Mesendoderm (in vitro differentiated cells): Measurements from ENCODE around the gene CCDC184.
A peak's percentile ranks its signal among the peaks of the same experiment; 100 is the strongest.

Source experiments
- DNase-seq: peaks from one replicate; pipeline ENCODE4 v3.0.0; 2013
- H2AK5ac ChIP-seq: 2 replicates; pipeline ENCODE4 v1.6.1; 2013; ENCODE audit warnings: low read length, inconsistent platforms
- H2BK120ac ChIP-seq: 2 replicates; pipeline ENCODE4 v1.6.1; 2013; ENCODE audit warnings: low read depth, mild to moderate bottlenecking, low read length, moderate library complexity, mixed read lengths
- H2BK15ac ChIP-seq: replicated peaks from 2 replicates; pipeline ENCODE4 v1.6.1; 2013; ENCODE audit warnings: low read depth, mild to moderate bottlenecking, moderate library complexity
- H2BK5ac ChIP-seq: 2 replicates; pipeline ENCODE4 v1.6.1; 2013; ENCODE audit warnings: low read length, inconsistent platforms
- H3K18ac ChIP-seq: 2 replicates; pipeline ENCODE4 v1.6.1; 2013; ENCODE audit warnings: mild to moderate bottlenecking, low read length, mixed read lengths
- H3K23ac ChIP-seq: one replicate; pipeline ENCODE4 v1.6.1; 2013; ENCODE audit warnings: low read length
- H3K27ac ChIP-seq: 2 replicates; pipeline ENCODE4 v1.5.1; 2013; ENCODE audit warnings: low read depth, mild to moderate bottlenecking, inconsistent platforms, low read length, moderate library complexity
- H3K27me3 ChIP-seq: 2 replicates; pipeline ENCODE4 v1.6.1; 2013; ENCODE audit warnings: low read length, control low read depth, mild to moderate bottlenecking, inconsistent platforms; ENCODE audit not compliant: insufficient read depth, poor library complexity
- H3K36me3 ChIP-seq: 2 replicates; pipeline ENCODE4 v1.6.1; 2013; ENCODE audit warnings: low read length, inconsistent platforms; ENCODE audit not compliant: control insufficient read depth, insufficient read depth
- H3K4ac ChIP-seq: one replicate; pipeline ENCODE4 v1.6.1; 2013; ENCODE audit warnings: low read depth, mild to moderate bottlenecking, low read length, moderate library complexity
- H3K4me1 ChIP-seq: 2 replicates; pipeline ENCODE4 v1.6.1; 2013; ENCODE audit warnings: low read depth, low read length, inconsistent platforms; ENCODE audit not compliant: control insufficient read depth
- H3K4me2 ChIP-seq: 2 replicates; pipeline ENCODE4 v1.6.1; 2013; ENCODE audit warnings: low read length
- H3K4me3 ChIP-seq: 2 replicates; pipeline ENCODE4 v1.5.1; 2013; ENCODE audit warnings: mild to moderate bottlenecking, low read length
- H3K56ac ChIP-seq: one replicate; pipeline ENCODE4 v1.6.1; 2013; ENCODE audit warnings: low read length
- H3K79me1 ChIP-seq: 2 replicates; pipeline ENCODE4 v1.6.1; 2013; ENCODE audit warnings: low read length, inconsistent platforms
- H3K79me2 ChIP-seq: 2 replicates; pipeline ENCODE4 v1.6.1; 2013; ENCODE audit warnings: mild to moderate bottlenecking, low read length; ENCODE audit not compliant: control insufficient read depth, insufficient read depth
- H3K9ac ChIP-seq: 2 replicates; pipeline ENCODE4 v1.6.1; 2013; ENCODE audit warnings: low read length, inconsistent platforms
- H4K5ac ChIP-seq: one replicate; pipeline ENCODE4 v1.6.1; 2013; ENCODE audit warnings: low read length
- H4K8ac ChIP-seq: one replicate; pipeline ENCODE4 v1.6.1; 2013; ENCODE audit warnings: low read depth, mild to moderate bottlenecking, control low read depth, low read length, moderate library complexity
- WGBS: extraction: QIAGEN DNeasy Blood & Tissue Kit; methylation state at CpG from one replicate; pipeline ENCODE4 v1.1.7; 2013; ENCODE audit warnings: low lambda C conversion rate, missing lambda C conversion rate; ENCODE audit not compliant: insufficient coverage; ENCODE audit errors: extremely low coverage; 5-methylcytosine and 5-hydroxymethylcytosine counted together

CCDC184 gene

DNA sequence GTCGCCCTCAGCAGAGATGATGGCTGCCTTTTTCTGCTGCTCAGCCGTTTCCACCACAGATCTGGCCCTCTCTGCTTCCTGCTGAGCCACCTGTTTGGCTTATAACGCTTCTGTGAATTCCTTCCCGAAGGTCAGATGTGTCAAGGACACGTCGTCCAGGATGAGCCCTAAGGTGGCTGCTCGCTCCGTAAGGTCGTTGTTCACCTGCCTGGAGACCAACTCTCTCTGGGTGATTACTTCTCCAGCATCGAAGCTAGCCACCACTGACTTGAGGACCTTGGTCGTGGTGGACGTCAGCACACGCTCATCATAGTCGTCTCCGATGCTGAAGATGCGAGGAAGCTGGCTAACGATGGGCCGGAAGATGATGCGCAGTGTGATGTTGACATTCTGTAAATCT is 14.4 kb upstream of the CCDC184 start:
- no CpG with 5 or more reads among the region's 19 CpGs for WGBS
- H2BK15ac ChIP-seq: no peak overlapping the region
- H3K79me1 ChIP-seq: no peaks in the 10 kb centered on the region
- no peak overlapping the region for H2BK5ac ChIP-seq
- H3K56ac ChIP-seq: no peak overlapping the region
- H3K4me3 ChIP-seq: no peak overlapping the region
- no peaks in the 10 kb centered on the region for H3K4me1 ChIP-seq
- no peak for DNase-seq
- H4K5ac ChIP-seq: no peak overlapping the region
- H4K8ac ChIP-seq: no peak overlapping the region
- H3K4me2 ChIP-seq: no peak overlapping the region
- no peak overlapping the region for H3K4ac ChIP-seq
- no peaks in the 10 kb centered on the region for H3K36me3 ChIP-seq
- H3K79me2 ChIP-seq: no peaks in the 10 kb centered on the region
- H3K18ac ChIP-seq: no peak overlapping the region
- no peak overlapping the region for H2BK120ac ChIP-seq
- no peak overlapping the region for H3K27ac ChIP-seq
- H3K27me3 ChIP-seq: no peaks in the 10 kb centered on the region
- no peak overlapping the region for H3K9ac ChIP-seq
- H3K23ac ChIP-seq: no peak overlapping the region
- no peak overlapping the region for H2AK5ac ChIP-seq

DNA sequence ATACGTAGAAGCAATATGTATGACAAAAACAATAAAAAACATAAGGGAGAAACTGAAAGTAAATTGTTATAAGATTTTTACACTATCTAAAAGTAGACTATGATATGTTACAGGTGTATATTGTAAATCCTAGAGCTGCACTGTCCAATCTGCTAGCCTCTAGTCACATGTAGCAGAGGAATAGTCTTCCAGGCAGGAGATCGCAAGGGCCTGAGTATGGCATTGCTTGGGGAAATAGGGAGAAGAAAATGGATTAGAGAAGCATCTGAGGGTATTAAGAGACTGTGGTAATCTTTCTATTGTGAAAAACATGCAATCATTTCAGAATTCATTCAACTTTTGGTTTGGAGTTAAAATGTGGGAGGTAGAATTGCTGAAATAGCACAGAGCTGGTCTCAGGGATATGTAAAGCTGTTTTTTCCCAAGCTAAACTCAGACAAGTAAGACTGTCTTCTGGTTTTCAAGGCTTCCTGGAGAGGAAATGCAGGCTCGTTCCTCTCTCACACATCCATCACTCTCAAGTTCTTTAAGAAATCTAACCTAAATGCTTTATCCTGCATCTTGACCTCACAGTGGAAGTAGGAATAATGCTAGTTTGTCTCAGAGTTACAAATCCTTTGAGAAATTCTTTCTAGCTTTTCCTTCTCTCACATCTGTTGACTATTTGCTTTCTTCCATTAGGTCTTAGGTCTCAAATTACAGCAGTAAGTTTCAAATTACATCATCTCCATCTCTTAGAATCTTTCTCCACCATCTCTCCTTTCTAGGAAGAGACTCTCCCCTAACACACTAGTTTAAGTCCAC is 7.6 kb upstream of the CCDC184 start:
- Histone ChIP-seq H3K4me2 (no peak overlapping the region), H2BK15ac (no peak overlapping the region), H3K4me1 (no peaks in the 10 kb centered on the region), H3K36me3 (no peaks in the 10 kb centered on the region), H2BK5ac (no peak overlapping the region), H3K9ac (no peak overlapping the region), H3K27me3 (no peaks in the 10 kb centered on the region), H2AK5ac (no peak overlapping the region), H3K27ac (no peak overlapping the region), H2BK120ac (no peak overlapping the region), H3K18ac (no peak overlapping the region), H3K23ac (no peak overlapping the region), H3K79me2 (no peaks in the 10 kb centered on the region), H3K79me1 (no peaks in the 10 kb centered on the region), H4K5ac (no peak overlapping the region), H3K56ac (no peak overlapping the region), H3K4me3 (no peak overlapping the region), H3K4ac (no peak overlapping the region), H4K8ac (no peak overlapping the region)
- peak; percentile 40 for DNase-seq
- no CpG with 5 or more reads among the region's 3 CpGs for WGBS

DNA sequence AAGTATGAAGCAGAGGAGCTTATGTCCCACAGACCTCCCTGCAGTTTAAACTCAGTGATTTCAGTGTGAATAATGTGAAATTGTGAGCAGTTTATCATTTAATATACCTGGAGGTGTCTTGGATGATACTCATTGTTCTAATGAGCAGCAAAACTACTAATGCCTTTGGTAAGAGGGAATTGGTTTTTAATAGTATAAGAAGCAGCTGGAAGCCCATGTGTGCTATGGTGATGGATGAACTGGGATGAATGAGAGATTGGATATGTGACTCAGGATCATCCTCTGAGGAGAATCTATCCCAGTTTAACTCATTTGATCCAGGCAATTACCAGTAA is 7.1 kb upstream of the CCDC184 start:
- H3K79me1 ChIP-seq: no peaks in the 10 kb centered on the region
- no peak overlapping the region for H4K8ac ChIP-seq
- H3K4me1 ChIP-seq: no peaks in the 10 kb centered on the region
- no peak overlapping the region for H2AK5ac ChIP-seq
- H3K23ac ChIP-seq: no peak overlapping the region
- DNase-seq: no peak
- H3K36me3 ChIP-seq: no peaks in the 10 kb centered on the region
- no peak overlapping the region for H3K18ac ChIP-seq
- H3K79me2 ChIP-seq: no peaks in the 10 kb centered on the region
- no peak overlapping the region for H3K56ac ChIP-seq
- peaks cover 3% of the 10 kb centered on the region for H3K27me3 ChIP-seq
- H4K5ac ChIP-seq: no peak overlapping the region
- H2BK5ac ChIP-seq: no peak overlapping the region
- H2BK15ac ChIP-seq: no peak overlapping the region
- no peak overlapping the region for H3K4ac ChIP-seq
- no peak overlapping the region for H3K27ac ChIP-seq
- no peak overlapping the region for H2BK120ac ChIP-seq
- no peak overlapping the region for H3K4me2 ChIP-seq
- no peak overlapping the region for H3K4me3 ChIP-seq
- no peak overlapping the region for H3K9ac ChIP-seq

DNA sequence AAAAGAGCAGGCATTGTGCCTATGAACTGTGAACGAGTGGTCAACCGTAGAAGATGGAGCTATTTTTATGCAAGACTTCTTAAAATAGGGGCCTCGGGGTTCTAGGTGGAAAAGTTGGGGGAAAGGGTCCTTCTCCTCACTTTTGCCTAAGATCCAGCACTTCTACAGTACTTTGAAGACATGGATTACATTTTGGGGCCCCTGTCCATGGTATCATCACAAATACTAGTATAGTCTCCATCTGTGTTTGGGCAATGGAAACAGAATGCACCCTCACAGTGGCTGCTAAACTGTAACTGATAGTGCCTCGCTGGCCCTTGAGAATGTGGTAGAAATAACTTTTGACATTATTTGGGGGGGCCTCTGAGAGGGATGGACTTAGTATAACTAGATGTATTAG is 5.5 kb upstream of the CCDC184 start:
- no peak for DNase-seq
- Histone ChIP-seq H3K4me2 (no peak overlapping the region), H3K27ac (no peak overlapping the region), H4K8ac (no peak overlapping the region), H3K36me3 (no peaks in the 10 kb centered on the region), H3K4me1 (no peaks in the 10 kb centered on the region), H3K27me3 (peaks cover 11% of the 10 kb centered on the region), H3K4me3 (no peak overlapping the region), H4K5ac (no peak overlapping the region), H3K18ac (no peak overlapping the region), H3K23ac (no peak overlapping the region), H2AK5ac (no peak overlapping the region), H2BK120ac (no peak overlapping the region), H3K56ac (no peak overlapping the region), H3K79me1 (no peaks in the 10 kb centered on the region), H2BK5ac (no peak overlapping the region), H3K4ac (no peak overlapping the region), H3K9ac (no peak overlapping the region), H3K79me2 (no peaks in the 10 kb centered on the region), H2BK15ac (no peak overlapping the region)
- no CpG with 5 or more reads among the region's 4 CpGs for WGBS

DNA sequence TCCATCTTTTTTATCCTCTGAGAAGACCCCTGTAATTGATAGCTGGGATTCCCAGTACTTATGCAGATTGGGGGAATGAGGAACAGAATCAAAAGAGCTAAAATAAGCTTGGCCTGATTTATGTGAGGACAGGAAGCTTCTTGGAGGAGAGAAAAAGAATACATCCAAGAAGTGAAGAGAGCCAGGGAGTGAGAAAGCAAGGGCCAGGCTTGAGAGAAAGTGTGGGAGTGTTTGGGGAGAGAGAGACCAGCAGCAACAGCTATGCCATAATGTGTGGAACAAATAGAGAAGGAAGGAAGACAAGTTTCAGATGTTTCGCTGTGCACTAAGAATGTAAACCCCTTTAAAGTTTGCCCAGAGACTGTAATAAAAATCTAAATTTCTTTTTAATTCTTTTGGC is 4.0 kb upstream of the CCDC184 start:
- no peak overlapping the region for H2BK120ac ChIP-seq
- H3K4ac ChIP-seq: no peak overlapping the region
- no peak overlapping the region for H4K8ac ChIP-seq
- no peak overlapping the region for H3K56ac ChIP-seq
- H3K4me2 ChIP-seq: no peak overlapping the region
- no peak for DNase-seq
- no peaks in the 10 kb centered on the region for H3K79me1 ChIP-seq
- H3K18ac ChIP-seq: no peak overlapping the region
- no peaks in the 10 kb centered on the region for H3K4me1 ChIP-seq
- no peaks in the 10 kb centered on the region for H3K79me2 ChIP-seq
- H2AK5ac ChIP-seq: no peak overlapping the region
- no peak overlapping the region for H3K9ac ChIP-seq
- no peak overlapping the region for H4K5ac ChIP-seq
- H3K36me3 ChIP-seq: no peaks in the 10 kb centered on the region
- peaks cover 17% of the 10 kb centered on the region for H3K27me3 ChIP-seq
- H3K23ac ChIP-seq: no peak overlapping the region
- no peak overlapping the region for H3K27ac ChIP-seq
- no peak overlapping the region for H2BK15ac ChIP-seq
- H2BK5ac ChIP-seq: no peak overlapping the region
- no CpG with 5 or more reads among the region's 1 CpG for WGBS
- H3K4me3 ChIP-seq: no peak overlapping the region

DNA sequence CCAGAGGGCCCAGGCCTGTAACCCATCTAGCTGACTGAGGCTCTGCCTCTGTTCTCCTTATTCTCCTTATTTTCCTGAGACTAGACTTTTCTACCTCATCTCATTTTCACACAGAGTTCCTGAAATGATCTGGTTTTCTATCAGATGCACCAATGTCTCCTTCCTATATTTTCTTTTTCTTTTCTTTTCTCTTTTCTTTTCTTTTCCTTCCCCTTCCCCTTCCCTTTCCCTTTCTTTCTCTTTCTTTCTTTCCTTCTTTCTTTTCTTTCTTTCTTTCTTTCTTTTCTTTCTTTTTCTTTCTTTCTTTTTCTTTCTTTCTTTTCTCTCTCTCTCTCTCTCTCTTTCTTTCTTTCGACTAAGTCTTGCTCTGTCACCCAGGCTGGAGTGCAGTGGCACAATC is 3.0 kb upstream of the CCDC184 start:
- Histone ChIP-seq H3K23ac (no peak overlapping the region), H3K18ac (no peak overlapping the region), H3K4ac (no peak overlapping the region), H3K4me1 (no peaks in the 10 kb centered on the region), H3K4me3 (no peak overlapping the region), H4K5ac (no peak overlapping the region), H3K79me2 (no peaks in the 10 kb centered on the region), H3K36me3 (no peaks in the 10 kb centered on the region), H2BK15ac (no peak overlapping the region), H3K56ac (no peak overlapping the region), H3K27me3 (peaks cover 24% of the 10 kb centered on the region), H4K8ac (no peak overlapping the region), H2AK5ac (no peak overlapping the region), H3K9ac (no peak overlapping the region), H3K4me2 (no peak overlapping the region), H2BK5ac (no peak overlapping the region), H3K79me1 (no peaks in the 10 kb centered on the region), H3K27ac (no peak overlapping the region), H2BK120ac (no peak overlapping the region)
- DNase-seq: no peak
- WGBS: no CpG with 5 or more reads among the region's 1 CpG
